Measurements from ENCODE around the gene HIP1R.

DNA sequence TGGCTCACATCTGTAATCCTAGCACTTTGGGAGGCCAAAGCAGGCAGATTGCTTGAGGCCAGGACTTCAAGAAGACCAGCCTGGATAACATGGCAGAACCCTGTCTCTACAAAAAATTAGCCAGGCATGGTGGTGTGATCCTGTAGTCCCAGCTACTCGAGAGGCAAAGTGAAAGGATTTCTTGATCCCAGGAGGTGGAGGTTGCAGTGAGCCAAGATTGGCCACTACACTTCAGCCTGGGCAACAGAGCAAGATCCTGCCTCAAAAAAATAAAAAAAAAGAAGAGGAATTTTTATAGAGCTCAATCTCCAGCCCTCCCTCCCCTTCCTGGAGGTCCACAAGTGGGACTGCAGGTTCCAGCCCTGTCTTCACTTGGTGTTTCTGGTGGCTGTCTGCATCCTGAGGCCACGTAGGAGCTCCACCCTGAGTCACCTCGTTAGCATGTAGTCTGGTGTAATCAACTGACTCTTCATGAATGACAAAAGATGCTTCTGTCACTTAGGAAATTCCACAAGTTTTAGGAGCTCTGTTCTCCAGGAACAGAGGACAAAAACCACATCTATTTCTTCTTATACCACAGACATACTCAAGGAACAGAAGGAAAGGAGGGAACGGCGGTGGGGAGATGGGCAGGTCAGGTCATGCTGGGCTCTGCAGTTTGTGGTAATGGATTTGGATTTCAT, 44.7 kb upstream of the HIP1R start:
- no peak for TF ChIP-seq SP1 (IDR thresholded peaks at IDR 0.05)
- TF ChIP-seq BHLHE40 (IDR thresholded peaks at IDR 0.05; ENCODE audit: borderline replicate concordance): no peak
- TF ChIP-seq FOXK2 (IDR thresholded peaks at IDR 0.05): no peak
- no peak for TF ChIP-seq FOXM1 (IDR thresholded peaks at IDR 0.05; ENCODE audit: borderline replicate concordance)
- no peak for TF ChIP-seq ELF4 (IDR thresholded peaks at IDR 0.05)
- TF ChIP-seq TARDBP (IDR thresholded peaks at IDR 0.05): no peak
- TF ChIP-seq LEF1 (IDR thresholded peaks at IDR 0.05; ENCODE audit: borderline replicate concordance): no peak
- TF ChIP-seq ARNT (IDR thresholded peaks at IDR 0.05): no peak
